NK-92 treated with Interleukin-12 subunit alpha and Interleukin-12 subunit beta, amount 100 ng/mL, for 24 hours (cell line): Measurements from ENCODE around the gene SLC38A3.

Experiments
- DNase-seq: peaks from one replicate; lab custom pipeline; 2025; lab: John Stamatoyannopoulos, UW

Gene SLC38A3

GRCh38 chr3:50204804-50205412, at the start of gene SLC38A3:
Gene SLC38A3 (plus strand): TSS chr3:50205271. CDS start chr3:50214200, 8,929 bp downstream.
- no peak for DNase-seq

- no peak for DNase-seq
Observed at GRCh38 chr3:50155491-50155878, 49.6 kb upstream of the SLC38A3 start.

- DNase-seq, result no peak
Observed at GRCh38 chr3:50155891-50156290, 49.2 kb upstream of the SLC38A3 start.

- no peak for DNase-seq
Observed at GRCh38 chr3:50156549-50157493, 48.2 kb upstream of the SLC38A3 start.

GRCh38 chr3:50157827-50158529, 47.1 kb upstream of the SLC38A3 start:
- DNase-seq, result no peak

GRCh38 chr3:50158530-50159146, 46.4 kb upstream of the SLC38A3 start:
- no peak for DNase-seq

- no peak for DNase-seq
Observed at GRCh38 chr3:50160561-50160983, 44.5 kb upstream of the SLC38A3 start.

- DNase-seq, result no peak
Observed at GRCh38 chr3:50161320-50161719, 43.8 kb upstream of the SLC38A3 start.

GRCh38 chr3:50162034-50162883, 42.8 kb upstream of the SLC38A3 start:
- no peak for DNase-seq

- DNase-seq, result no peak
Observed at GRCh38 chr3:50163572-50164455, 41.3 kb upstream of the SLC38A3 start.

GRCh38 chr3:50164481-50164880, 40.6 kb upstream of the SLC38A3 start:
- DNase-seq, result no peak

GRCh38 chr3:50164984-50165909, 39.8 kb upstream of the SLC38A3 start:
- no peak for DNase-seq

- DNase-seq, result no peak
Observed at GRCh38 chr3:50165910-50166538, 39.0 kb upstream of the SLC38A3 start.

GRCh38 chr3:50166620-50167019, 38.5 kb upstream of the SLC38A3 start:
- DNase-seq, result no peak

GRCh38 chr3:50167069-50167840, 37.8 kb upstream of the SLC38A3 start:
- DNase-seq, result no peak

- DNase-seq, result no peak
Observed at GRCh38 chr3:50167841-50168209, 37.2 kb upstream of the SLC38A3 start.

GRCh38 chr3:50168388-50168787, 36.7 kb upstream of the SLC38A3 start:
- no peak for DNase-seq

GRCh38 chr3:50168791-50169190, 36.3 kb upstream of the SLC38A3 start:
- DNase-seq, result no peak
